Measurements from ENCODE around the gene TMX1. TPM values are rescaled to one million over a fixed set of nuclear protein-coding genes. Genes with fewer than 3 reads are reported as not detected.

TMX1 gene
- total and polyA plus RNA-seq, 10 of the 15 experiments (the other 5 are each of a cell fraction or from before 2014, with no cell fraction given), result 29.1 to 152 (median 52.0) TPM

DNA sequence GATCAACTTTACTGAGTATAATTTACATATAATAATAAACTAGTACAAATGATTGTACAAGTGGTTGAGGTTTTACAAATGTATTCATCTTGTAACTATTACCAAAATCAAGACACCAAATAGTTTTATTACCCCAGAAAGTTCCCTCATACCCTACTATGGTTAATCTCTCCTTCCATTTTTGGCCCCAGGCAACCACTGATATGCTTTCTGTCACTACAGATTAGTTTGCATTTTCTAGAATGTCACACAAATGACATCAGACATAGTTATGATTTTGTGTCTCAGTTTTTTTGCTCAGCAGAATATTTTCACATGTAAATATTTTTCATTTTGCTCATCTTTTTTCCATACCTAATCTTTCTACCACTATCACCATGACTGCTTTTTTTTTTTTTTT is 49.1 kb downstream of the TMX1 start:
- CTCF ChIA-PET, result no interaction called here
- RAD21 ChIA-PET (ENCODE audit: unreplicated experiment), result no interaction called here

More for the DNA sequence above, 49.1 kb downstream of the TMX1 start:
- no TSS peak for BruUV-seq (replicated peaks)
- POLR2A ChIA-PET, result no interaction called here
- H3K4me1 ChIP-seq (ENCODE audit: control insufficient read depth, insufficient read depth, low read length), result peaks cover 13% of the 10 kb centered on the region
- SMC1A ChIA-PET (ENCODE audit: uncharacterized antibody, unreplicated experiment), result no interaction called here
- H4K20me1 ChIP-seq (ENCODE audit: control insufficient read depth, insufficient read depth), result no peaks in the 10 kb centered on the region
- H3K4me3 ChIP-seq, result no peak overlapping the region
- H3K27me3 ChIP-seq (replicated peaks in 1 of 2; ENCODE audit: control insufficient read depth in 2 of 2, insufficient read depth in 2 of 2, low read length in 1 of 2), result no peaks in the 10 kb centered on the region
- no peak overlapping the region for H3K27ac ChIP-seq (ENCODE audit: control insufficient read depth, insufficient read depth)
- in situ Hi-C loops (cut with MboI) (loop anchor here (10.0 kb wide), 1 partner anchor 486 kb away; no protein-coding TSS in a partner anchor), intact Hi-C loops (cut with micrococcal nuclease; ENCODE audit: unreplicated experiment) (loop anchor here (5.0 kb wide), 1 partner anchor 688 kb away; no protein-coding TSS in a partner anchor)
- H2AFZ ChIP-seq (ENCODE audit: control insufficient read depth, low read depth, low read length), result no peak overlapping the region
- TF ChIP-seq MEF2B (IDR thresholded peaks at IDR 0.05; ENCODE audit: partially characterized antibody, poor library complexity, severe bottlenecking) (no peak), ATF7 (IDR thresholded peaks at IDR 0.05; ENCODE audit: low read depth) (no peak), ESRRA (IDR thresholded peaks at IDR 0.05; ENCODE audit: low read length) (no peak), FOXM1 (IDR thresholded peaks at IDR 0.05; ENCODE audit: low read depth, low read length) (no peak), SMAD1 (IDR thresholded peaks at IDR 0.05; ENCODE audit: low read depth, partially characterized antibody) (no peak), MTA3 (IDR thresholded peaks at IDR 0.05; ENCODE audit: borderline replicate concordance, low read length) (no peak), KLF5 (IDR thresholded peaks at IDR 0.05; ENCODE audit: partially characterized antibody) (no peak), CHD1 (IDR thresholded peaks at IDR 0.05; ENCODE audit: low read depth, low read length) (no peak), CUX1 (IDR thresholded peaks at IDR 0.05; ENCODE audit: insufficient replicate concordance, low read depth, low read length) (no peak), SMAD5 (IDR thresholded peaks at IDR 0.05; ENCODE audit: low read depth) (no peak)
- TF ChIP-seq, protein P1, sequence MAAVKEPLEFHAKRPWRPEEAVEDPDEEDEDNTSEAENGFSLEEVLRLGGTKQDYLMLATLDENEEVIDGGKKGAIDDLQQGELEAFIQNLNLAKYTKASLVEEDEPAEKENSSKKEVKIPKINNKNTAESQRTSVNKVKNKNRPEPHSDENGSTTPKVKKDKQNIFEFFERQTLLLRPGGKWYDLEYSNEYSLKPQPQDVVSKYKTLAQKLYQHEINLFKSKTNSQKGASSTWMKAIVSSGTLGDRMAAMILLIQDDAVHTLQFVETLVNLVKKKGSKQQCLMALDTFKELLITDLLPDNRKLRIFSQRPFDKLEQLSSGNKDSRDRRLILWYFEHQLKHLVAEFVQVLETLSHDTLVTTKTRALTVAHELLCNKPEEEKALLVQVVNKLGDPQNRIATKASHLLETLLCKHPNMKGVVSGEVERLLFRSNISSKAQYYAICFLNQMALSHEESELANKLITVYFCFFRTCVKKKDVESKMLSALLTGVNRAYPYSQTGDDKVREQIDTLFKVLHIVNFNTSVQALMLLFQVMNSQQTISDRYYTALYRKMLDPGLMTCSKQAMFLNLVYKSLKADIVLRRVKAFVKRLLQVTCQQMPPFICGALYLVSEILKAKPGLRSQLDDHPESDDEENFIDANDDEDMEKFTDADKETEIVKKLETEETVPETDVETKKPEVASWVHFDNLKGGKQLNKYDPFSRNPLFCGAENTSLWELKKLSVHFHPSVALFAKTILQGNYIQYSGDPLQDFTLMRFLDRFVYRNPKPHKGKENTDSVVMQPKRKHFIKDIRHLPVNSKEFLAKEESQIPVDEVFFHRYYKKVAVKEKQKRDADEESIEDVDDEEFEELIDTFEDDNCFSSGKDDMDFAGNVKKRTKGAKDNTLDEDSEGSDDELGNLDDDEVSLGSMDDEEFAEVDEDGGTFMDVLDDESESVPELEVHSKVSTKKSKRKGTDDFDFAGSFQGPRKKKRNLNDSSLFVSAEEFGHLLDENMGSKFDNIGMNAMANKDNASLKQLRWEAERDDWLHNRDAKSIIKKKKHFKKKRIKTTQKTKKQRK (IDR thresholded peaks at IDR 0.05; ENCODE audit: low read depth, low read length), result no peak
- TF ChIP-seq, protein P2, sequence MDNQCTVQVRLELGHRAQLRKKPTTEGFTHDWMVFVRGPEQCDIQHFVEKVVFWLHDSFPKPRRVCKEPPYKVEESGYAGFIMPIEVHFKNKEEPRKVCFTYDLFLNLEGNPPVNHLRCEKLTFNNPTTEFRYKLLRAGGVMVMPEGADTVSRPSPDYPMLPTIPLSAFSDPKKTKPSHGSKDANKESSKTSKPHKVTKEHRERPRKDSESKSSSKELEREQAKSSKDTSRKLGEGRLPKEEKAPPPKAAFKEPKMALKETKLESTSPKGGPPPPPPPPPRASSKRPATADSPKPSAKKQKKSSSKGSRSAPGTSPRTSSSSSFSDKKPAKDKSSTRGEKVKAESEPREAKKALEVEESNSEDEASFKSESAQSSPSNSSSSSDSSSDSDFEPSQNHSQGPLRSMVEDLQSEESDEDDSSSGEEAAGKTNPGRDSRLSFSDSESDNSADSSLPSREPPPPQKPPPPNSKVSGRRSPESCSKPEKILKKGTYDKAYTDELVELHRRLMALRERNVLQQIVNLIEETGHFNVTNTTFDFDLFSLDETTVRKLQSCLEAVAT (IDR thresholded peaks at IDR 0.05), result no peak
- TF ChIP-seq, protein P3, sequence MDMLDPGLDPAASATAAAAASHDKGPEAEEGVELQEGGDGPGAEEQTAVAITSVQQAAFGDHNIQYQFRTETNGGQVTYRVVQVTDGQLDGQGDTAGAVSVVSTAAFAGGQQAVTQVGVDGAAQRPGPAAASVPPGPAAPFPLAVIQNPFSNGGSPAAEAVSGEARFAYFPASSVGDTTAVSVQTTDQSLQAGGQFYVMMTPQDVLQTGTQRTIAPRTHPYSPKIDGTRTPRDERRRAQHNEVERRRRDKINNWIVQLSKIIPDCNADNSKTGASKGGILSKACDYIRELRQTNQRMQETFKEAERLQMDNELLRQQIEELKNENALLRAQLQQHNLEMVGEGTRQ (IDR thresholded peaks at IDR 0.05; ENCODE audit: borderline replicate concordance, low read depth, low read length), result no peak
- DNase-seq (ENCODE audit: low read depth, low spot score) (no peak), FAIRE-seq (no peak), ATAC-seq (peak; percentile 42; the same call in 2 of the 3 replicates)
- no peak overlapping the region for H3K9ac ChIP-seq (ENCODE audit: control insufficient read depth, insufficient read depth, low read length)
- no peak overlapping the region for H3K4me2 ChIP-seq (ENCODE audit: control insufficient read depth, insufficient read depth)
- no peaks in the 10 kb centered on the region for H3K79me2 ChIP-seq (ENCODE audit: control insufficient read depth, insufficient read depth, low read length)
- no peaks in the 10 kb centered on the region for H3K36me3 ChIP-seq (ENCODE audit: control insufficient read depth in 2 of 2, insufficient read depth in 2 of 2, low read length in 1 of 2)
- no peaks in the 10 kb centered on the region for H3K9me3 ChIP-seq (replicated peaks; ENCODE audit: control insufficient read depth, insufficient read depth, low read length)
